Liver (tissue), 3 donors: ENCODE data around the gene GC.

Source experiments
- JUND ChIP-seq, 2 donors: IDR thresholded peaks; 2 replicates each; pipeline ENCODE4 v1.6.1; 2016; ENCODE audit warnings: antibody characterized with exemption in 2 of 2
- SP1 ChIP-seq: IDR thresholded peaks from 2 replicates; pipeline ENCODE4 v1.6.1; 2018; ENCODE audit warnings: antibody characterized with exemption, mild to moderate bottlenecking
- TAF1 ChIP-seq: conservative IDR thresholded peaks from 2 replicates; pipeline ENCODE4 v1.6.1; 2016; ENCODE audit warnings: antibody characterized with exemption, mild to moderate bottlenecking
- TF ChIP-seq, protein P1 (sequence below): fragments of 150-350 bp; IDR thresholded peaks from 2 replicates; pipeline ENCODE4 v1.5.1; 2017; ENCODE audit warnings: improper control_type of control experiment, low read depth, low read length; ENCODE audit not compliant: missing input control
- TF ChIP-seq, protein P2 (sequence below): IDR thresholded peaks from 2 replicates; pipeline ENCODE4 v1.6.1; 2016; ENCODE audit warnings: antibody characterized with exemption, mild to moderate bottlenecking
- TF ChIP-seq, protein P3 (sequence below): IDR thresholded peaks from 2 replicates; pipeline ENCODE4 v1.6.1; 2016; ENCODE audit warnings: antibody characterized with exemption
- donor health status: healthy.
- donor health status: healthy.

DNA sequence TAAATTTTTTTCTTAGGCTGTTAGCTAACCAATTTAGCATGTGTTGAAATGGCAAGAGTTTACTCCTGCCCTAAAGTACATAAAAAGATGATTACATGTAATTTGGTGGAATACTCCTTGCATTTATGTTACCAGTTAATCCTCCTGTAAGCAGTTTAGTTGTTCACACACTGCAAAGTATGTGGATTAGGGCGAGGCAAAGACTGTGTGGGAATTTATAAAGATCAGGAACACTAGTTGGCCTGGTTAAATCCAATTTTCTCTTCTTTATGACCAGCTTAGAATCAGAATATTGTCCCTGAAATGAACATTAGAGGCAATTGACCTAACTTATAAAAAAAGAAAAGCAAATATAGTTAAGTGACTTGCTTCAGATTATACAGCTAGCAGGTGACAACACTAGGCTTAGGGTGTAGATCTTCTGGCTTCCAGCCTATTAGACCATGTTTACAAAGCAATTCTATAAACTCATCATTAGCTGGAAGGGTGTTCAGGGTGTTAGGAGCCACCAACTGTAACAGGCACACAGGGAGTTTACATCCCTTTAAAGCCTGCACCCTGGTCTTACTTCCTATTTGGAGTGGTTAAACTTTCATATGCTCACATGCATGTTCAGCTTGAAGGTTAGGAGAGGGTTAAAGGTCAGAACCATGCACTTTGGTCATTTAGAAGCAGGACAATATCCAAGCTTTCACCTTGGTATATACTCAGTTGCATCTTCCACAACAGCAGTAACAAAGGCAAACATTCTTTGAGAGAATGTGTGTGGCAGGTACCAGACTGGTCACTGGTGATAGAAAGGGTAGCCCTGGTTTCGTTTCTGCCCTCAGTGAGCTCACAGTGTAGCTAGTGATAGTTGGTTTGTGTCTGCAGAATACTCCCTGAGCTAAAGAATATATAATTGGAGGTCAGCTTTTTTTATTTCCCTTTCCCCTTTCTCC is 72.6 kb downstream of the GC start:
- TF ChIP-seq, protein P1, sequence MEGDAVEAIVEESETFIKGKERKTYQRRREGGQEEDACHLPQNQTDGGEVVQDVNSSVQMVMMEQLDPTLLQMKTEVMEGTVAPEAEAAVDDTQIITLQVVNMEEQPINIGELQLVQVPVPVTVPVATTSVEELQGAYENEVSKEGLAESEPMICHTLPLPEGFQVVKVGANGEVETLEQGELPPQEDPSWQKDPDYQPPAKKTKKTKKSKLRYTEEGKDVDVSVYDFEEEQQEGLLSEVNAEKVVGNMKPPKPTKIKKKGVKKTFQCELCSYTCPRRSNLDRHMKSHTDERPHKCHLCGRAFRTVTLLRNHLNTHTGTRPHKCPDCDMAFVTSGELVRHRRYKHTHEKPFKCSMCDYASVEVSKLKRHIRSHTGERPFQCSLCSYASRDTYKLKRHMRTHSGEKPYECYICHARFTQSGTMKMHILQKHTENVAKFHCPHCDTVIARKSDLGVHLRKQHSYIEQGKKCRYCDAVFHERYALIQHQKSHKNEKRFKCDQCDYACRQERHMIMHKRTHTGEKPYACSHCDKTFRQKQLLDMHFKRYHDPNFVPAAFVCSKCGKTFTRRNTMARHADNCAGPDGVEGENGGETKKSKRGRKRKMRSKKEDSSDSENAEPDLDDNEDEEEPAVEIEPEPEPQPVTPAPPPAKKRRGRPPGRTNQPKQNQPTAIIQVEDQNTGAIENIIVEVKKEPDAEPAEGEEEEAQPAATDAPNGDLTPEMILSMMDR = no peak
- TF ChIP-seq, protein P2, sequence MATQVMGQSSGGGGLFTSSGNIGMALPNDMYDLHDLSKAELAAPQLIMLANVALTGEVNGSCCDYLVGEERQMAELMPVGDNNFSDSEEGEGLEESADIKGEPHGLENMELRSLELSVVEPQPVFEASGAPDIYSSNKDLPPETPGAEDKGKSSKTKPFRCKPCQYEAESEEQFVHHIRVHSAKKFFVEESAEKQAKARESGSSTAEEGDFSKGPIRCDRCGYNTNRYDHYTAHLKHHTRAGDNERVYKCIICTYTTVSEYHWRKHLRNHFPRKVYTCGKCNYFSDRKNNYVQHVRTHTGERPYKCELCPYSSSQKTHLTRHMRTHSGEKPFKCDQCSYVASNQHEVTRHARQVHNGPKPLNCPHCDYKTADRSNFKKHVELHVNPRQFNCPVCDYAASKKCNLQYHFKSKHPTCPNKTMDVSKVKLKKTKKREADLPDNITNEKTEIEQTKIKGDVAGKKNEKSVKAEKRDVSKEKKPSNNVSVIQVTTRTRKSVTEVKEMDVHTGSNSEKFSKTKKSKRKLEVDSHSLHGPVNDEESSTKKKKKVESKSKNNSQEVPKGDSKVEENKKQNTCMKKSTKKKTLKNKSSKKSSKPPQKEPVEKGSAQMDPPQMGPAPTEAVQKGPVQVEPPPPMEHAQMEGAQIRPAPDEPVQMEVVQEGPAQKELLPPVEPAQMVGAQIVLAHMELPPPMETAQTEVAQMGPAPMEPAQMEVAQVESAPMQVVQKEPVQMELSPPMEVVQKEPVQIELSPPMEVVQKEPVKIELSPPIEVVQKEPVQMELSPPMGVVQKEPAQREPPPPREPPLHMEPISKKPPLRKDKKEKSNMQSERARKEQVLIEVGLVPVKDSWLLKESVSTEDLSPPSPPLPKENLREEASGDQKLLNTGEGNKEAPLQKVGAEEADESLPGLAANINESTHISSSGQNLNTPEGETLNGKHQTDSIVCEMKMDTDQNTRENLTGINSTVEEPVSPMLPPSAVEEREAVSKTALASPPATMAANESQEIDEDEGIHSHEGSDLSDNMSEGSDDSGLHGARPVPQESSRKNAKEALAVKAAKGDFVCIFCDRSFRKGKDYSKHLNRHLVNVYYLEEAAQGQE = no peak
- TF ChIP-seq, protein P3, sequence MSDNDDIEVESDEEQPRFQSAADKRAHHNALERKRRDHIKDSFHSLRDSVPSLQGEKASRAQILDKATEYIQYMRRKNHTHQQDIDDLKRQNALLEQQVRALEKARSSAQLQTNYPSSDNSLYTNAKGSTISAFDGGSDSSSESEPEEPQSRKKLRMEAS = no peak
- TF ChIP-seq TAF1 = no peak
- no peak for TF ChIP-seq JUND (IDR thresholded peaks at IDR 0.05)
- no peak for TF ChIP-seq SP1
